NCI-H2029 (cell line): ENCODE results near the gene ATRN.

Experiments
- DNase-seq: peaks from one replicate; lab custom pipeline; 2025; lab: John Stamatoyannopoulos, UW

The ATRN gene

GRCh38 chr20:3658019-3658715, 187.3 kb downstream of the ATRN start:
- DNase-seq, result no peak

- no peak for DNase-seq
Measured at GRCh38 chr20:3658716-3659491, 188.1 kb downstream of the ATRN start.

GRCh38 chr20:3659492-3660261, 188.9 kb downstream of the ATRN start:
- no peak for DNase-seq

GRCh38 chr20:3660262-3661059, 189.6 kb downstream of the ATRN start:
- DNase-seq, result no peak

GRCh38 chr20:3661060-3661813, 190.4 kb downstream of the ATRN start:
- no peak for DNase-seq

- DNase-seq, result no peak
Measured at GRCh38 chr20:3661814-3662665, 191.2 kb downstream of the ATRN start.

GRCh38 chr20:3663031-3663701, 192.3 kb downstream of the ATRN start, which contains the start of gene GFRA4:
Gene GFRA4, minus strand, starts transcription at chr20:3663399. Its CDS starts 0 bp downstream, at chr20:3663399.
- DNase-seq, result no peak

GRCh38 chr20:3663858-3664257, 193.0 kb downstream of the ATRN start:
- DNase-seq, result no peak

- no peak for DNase-seq
Measured at GRCh38 chr20:3667434-3668037, 196.7 kb downstream of the ATRN start.

GRCh38 chr20:3669710-3670367, 199.0 kb downstream of the ATRN start:
- DNase-seq, result no peak

GRCh38 chr20:3670511-3670910, 199.7 kb downstream of the ATRN start:
- no peak for DNase-seq

GRCh38 chr20:3670945-3671344, 200.1 kb downstream of the ATRN start:
- DNase-seq, result no peak

GRCh38 chr20:3671986-3672546, 201.2 kb downstream of the ATRN start:
- no peak for DNase-seq

- DNase-seq, result no peak
Measured at GRCh38 chr20:3672547-3673171, 201.8 kb downstream of the ATRN start.

- no peak for DNase-seq
Measured at GRCh38 chr20:3673221-3674070, 202.6 kb downstream of the ATRN start.

- no peak for DNase-seq
Measured at GRCh38 chr20:3674447-3674846, 203.6 kb downstream of the ATRN start.
